ENCODE results near the gene SLC25A25. TPM values are rescaled to one million over a fixed set of nuclear protein-coding genes. Genes with fewer than 3 reads are reported as not detected.

The SLC25A25 gene
- 13.7 and 16.2 TPM in 2 replicates for total RNA-seq

DNA sequence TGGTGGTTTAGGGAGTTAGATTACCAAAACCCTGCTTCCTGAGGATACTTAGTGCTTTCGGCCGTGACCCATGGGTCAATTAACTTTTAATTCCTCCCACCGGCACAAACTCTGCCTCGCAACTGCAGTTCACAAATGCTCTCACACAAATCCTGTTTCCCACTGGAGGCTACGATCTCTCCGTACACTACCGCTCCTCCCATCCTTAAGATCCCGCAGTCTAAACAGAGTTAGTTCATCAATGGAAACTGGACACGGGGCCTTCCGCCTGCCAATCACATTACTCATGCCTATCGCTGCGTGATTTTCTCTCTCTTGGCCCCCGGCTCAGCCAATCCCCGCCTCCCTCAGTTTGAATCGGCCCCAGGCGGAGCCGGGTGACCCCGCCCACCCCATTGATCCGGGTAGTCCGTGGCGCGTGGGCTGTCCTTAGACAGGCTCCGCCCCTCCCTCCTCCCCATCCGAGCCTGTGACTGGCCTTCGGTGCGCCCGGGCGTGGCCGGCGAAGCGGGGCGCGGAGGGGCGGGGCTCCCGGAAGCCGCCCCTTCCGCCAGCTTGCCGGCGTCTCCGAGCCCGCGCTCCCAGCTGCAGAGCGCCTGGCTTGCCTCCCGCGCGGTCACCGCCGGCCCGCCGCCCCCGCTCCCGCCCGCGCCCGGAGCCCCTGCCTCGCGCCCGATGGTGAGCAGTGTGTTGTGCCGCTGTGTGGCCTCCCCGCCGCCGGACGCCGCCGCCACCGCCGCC is at the start of gene SLC25A25:
SLC25A25 (plus strand) TSS at position 588 of the 741 bp plus-strand sequence; CDS start at position 676, 88 bp downstream.

DNA sequence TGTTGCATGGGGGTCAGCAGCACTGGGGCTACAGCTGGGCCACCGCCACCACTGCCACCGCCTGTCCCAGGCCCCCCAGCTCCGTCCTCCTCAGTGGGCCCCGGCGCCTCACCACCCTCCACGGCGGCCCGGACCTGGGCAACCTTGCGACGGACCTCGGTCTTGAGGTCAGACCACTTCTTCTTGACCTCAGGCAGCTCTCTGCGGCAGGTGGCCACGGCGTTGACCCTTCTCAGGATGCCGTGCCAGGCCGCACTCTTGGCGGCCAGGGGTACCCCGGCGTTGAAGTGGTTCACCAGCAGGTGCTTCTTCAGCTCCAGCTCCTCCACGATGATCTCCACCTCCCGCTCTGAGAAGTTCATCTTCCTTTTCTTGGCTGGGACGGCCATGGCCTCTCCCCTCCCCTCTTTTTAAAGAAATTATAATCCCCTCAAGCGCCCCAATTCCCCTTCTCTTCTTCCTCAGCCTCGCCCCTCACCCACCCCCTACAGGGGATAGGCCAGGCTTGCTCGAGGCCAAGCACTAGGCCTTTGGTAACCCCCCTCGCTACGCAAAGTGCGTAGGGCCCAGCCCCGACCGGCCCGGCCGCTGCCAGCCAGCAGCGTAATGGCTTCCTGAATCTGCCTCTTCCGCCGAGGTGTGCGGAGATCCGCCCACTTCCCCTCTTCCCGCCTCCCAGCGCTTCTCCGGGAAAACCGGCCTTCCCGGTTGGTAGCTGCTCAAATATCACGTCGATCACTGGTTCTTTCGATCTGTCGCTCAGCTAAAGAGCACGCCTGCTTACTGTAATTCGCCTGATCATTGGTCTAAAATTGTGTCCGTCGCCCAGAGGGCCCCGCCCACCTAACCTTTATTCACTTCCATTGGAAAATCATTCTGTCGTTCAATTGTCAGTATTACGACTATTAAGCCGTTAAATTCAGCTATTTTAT is 1.1 kb upstream of the SLC25A25 start, which contains the start of gene NAIF1:
NAIF1 (minus strand) TSS at position 608 of the 932 bp plus-strand sequence; CDS start at position 389, 219 bp downstream.

DNA sequence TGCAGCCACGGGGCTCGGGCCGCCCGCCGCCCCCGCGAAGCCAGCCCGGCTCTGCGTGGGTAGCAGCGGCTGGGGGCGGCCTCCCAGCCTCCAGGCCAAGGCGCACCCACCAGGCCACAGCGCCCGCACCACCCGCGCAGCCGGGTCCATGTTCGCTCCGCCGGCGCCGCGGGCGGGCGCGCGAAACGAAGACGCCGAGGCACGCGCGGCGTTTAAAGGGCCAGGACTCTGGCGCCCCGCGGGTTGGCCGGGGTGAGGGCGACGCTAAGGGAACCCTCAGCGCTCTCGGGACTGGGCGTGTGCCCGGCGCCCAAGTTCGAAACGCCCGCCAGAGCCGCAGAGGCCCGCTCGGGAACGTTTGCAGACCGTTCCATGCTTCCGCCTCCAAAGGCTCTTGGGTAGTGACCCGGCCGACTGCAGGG is 59.5 kb downstream of the SLC25A25 start, which contains the start of gene PTGES2:
PTGES2 (minus strand) TSS at position 162 of the 422 bp plus-strand sequence; CDS start at position 150, 12 bp downstream.

DNA sequence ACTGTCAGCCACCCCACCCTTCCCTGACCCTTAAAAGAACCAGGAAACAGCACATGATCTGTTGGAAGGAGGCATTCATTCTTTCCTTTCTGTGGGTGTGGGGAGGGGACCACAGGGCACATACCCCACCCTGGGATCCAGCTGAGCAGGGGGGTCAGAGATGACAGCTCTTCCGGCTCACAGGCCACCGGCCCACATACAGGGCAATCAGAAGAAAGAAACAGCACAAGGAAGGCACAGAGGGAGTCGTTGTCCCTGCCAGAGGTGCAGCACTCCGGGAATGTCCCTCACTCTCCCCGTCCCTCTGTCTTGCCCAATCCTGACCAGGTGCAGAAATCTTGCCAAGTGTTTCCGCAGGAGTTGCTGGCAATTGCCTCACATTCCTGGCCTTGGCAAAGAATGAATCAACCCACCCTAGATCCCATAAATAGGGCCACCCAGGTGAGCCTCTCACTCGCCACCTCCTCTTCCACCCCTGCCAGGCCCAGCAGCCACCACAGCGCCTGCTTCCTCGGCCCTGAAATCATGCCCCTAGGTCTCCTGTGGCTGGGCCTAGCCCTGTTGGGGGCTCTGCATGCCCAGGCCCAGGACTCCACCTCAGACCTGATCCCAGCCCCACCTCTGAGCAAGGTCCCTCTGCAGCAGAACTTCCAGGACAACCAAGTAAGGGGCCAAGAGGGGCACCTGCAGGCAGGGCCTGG is 81.1 kb downstream of the SLC25A25 start, which contains the start of gene LCN2:
LCN2 (plus strand) TSS at position 453 of the 701 bp plus-strand sequence; CDS start at position 526, 73 bp downstream.

Other genes with a start within 250 kb of the SLC25A25 start
- gene ENG, start 213.6 kb upstream of the SLC25A25 start, total RNA-seq, result 74.1 and 186 TPM in 2 replicates
- gene AK1, start 190.6 kb upstream of the SLC25A25 start, total RNA-seq, result 46.2 and 90.9 TPM in 2 replicates
- 83.8 and 100 TPM in 2 replicates for gene ST6GALNAC6, start 168.6 kb upstream of the SLC25A25 start, total RNA-seq
- gene ST6GALNAC4, start 151.2 kb upstream of the SLC25A25 start, total RNA-seq, result 47.5 and 59.7 TPM in 2 replicates
- gene PIP5KL1, start 137.5 kb upstream of the SLC25A25 start, total RNA-seq, result 7.9 and 8.9 TPM in 2 replicates
- 15.5 and 21.0 TPM in 2 replicates for gene DPM2, start 130.4 kb upstream of the SLC25A25 start, total RNA-seq
- 12.5 and 14.1 TPM in 2 replicates for gene EEIG1, start 87.2 kb upstream of the SLC25A25 start, total RNA-seq
- gene NAIF1, start 912 bp upstream of the SLC25A25 start, total RNA-seq, result 8.7 and 10.9 TPM in 2 replicates
- gene PTGES2, start 59.5 kb downstream of the SLC25A25 start, total RNA-seq, result 55.7 and 63.9 TPM in 2 replicates
- gene LCN2, start 81.2 kb downstream of the SLC25A25 start, total RNA-seq, result 0.23 TPM in 1 of 2 replicates, not detected in the other
- gene BBLN, start 92.0 kb downstream of the SLC25A25 start, total RNA-seq, result 251 and 261 TPM in 2 replicates
- 52.7 and 77.5 TPM in 2 replicates for gene CIZ1, start 123.3 kb downstream of the SLC25A25 start, total RNA-seq
- gene DNM1, start 135.1 kb downstream of the SLC25A25 start, total RNA-seq, result 14.8 and 15.2 TPM in 2 replicates
- gene GOLGA2, start 207.8 kb downstream of the SLC25A25 start, total RNA-seq, result 95.8 and 97.2 TPM in 2 replicates
- gene SWI5, start 208.0 kb downstream of the SLC25A25 start, total RNA-seq, result 40.8 and 53.2 TPM in 2 replicates

All from pericardium fibroblast (primary cell).